Coronary artery (tissue), 2 donors: ENCODE measurements around the gene ATMIN.

Experiments used
- DNase-seq: peaks from one replicate; pipeline ENCODE4 v3.0.0-alpha.2; 2017; ENCODE audit warnings: low spot score
- H3K27ac ChIP-seq, 2 donors: fragments of 200-600 bp; sonication (generic); one replicate each; pipeline ENCODE4 v1.5.1; 2016 to 2019
- H3K4me3 ChIP-seq: fragments of 200-600 bp; sonication (generic); 2 replicates; pipeline ENCODE4 v1.5.1; 2016; ENCODE audit warnings: mild to moderate bottlenecking, moderate library complexity
- TF ChIP-seq, protein P1 (sequence below): fragments of 200-600 bp; sonication (generic); IDR thresholded peaks from one replicate; pipeline ENCODE4 v1.5.1; 2019; ENCODE audit warnings: antibody characterized with exemption

The ATMIN gene

DNA sequence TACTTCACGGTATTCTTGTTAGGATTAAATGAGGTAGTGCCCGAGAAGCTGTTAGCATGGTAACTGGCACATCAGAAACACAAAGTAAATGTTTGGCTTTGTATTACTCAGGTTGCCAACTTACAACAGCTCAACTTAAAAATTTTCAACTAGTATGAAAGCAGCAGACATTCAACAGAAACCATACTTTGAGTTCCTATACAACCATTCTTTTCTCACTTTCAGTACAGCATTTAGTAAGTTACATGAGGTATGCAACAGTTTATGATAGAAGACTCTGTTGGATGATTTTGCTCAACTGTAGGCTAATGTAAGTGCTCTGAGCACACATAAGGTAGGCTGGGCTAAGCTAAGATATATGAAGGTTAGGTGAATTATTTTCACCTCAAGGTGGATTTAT, 21.0 kb upstream of the ATMIN start:
- DNase-seq, result no peak
- TF ChIP-seq, protein P1, sequence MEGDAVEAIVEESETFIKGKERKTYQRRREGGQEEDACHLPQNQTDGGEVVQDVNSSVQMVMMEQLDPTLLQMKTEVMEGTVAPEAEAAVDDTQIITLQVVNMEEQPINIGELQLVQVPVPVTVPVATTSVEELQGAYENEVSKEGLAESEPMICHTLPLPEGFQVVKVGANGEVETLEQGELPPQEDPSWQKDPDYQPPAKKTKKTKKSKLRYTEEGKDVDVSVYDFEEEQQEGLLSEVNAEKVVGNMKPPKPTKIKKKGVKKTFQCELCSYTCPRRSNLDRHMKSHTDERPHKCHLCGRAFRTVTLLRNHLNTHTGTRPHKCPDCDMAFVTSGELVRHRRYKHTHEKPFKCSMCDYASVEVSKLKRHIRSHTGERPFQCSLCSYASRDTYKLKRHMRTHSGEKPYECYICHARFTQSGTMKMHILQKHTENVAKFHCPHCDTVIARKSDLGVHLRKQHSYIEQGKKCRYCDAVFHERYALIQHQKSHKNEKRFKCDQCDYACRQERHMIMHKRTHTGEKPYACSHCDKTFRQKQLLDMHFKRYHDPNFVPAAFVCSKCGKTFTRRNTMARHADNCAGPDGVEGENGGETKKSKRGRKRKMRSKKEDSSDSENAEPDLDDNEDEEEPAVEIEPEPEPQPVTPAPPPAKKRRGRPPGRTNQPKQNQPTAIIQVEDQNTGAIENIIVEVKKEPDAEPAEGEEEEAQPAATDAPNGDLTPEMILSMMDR, result no peak
- Histone ChIP-seq H3K27ac (no peak overlapping the region), H3K4me3 (no peak overlapping the region)

DNA sequence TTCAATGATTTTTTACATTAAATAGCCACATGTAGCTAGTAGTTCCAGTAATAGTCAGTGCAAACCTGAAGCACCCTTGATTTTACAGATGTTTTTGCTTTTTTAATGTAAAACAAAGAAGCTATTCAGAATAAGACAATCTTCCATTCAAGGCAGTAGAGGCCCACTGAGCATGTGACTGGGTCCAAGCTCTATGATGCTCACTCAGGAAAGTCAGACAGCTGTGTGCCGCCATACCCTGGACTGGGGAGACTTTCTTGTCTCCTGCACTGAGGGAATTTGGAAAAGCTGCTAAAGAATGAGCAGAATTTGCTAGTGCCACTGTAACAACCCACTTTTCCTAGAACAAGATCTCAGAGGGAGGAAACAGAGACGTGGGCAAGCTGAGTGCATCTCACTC, 17.1 kb upstream of the ATMIN start:
- DNase-seq, result no peak
- no peak overlapping the region for H3K27ac ChIP-seq
- TF ChIP-seq, protein P1, result no peak
- no peak overlapping the region for H3K4me3 ChIP-seq

DNA sequence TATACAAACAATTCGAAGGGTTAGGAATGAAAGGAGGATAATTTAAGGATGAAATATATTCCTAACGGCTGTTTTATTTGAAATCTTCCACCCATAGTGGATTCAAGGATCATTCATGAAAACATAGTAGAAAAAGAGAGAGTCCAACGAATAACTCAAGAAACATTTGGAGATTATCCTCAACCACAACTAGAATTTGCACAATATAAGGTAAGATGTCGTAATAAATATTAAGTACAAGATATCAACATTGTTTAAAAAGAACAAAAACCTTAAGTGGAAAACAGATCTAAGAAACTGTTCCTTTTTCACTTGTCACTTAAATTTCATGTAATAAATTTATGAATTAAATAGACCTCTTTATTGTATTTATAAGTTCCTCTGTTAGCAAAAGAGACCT, 9.2 kb upstream of the ATMIN start:
- no peak overlapping the region for H3K4me3 ChIP-seq
- DNase-seq, result no peak
- TF ChIP-seq, protein P1, result no peak
- no peak overlapping the region for H3K27ac ChIP-seq

DNA sequence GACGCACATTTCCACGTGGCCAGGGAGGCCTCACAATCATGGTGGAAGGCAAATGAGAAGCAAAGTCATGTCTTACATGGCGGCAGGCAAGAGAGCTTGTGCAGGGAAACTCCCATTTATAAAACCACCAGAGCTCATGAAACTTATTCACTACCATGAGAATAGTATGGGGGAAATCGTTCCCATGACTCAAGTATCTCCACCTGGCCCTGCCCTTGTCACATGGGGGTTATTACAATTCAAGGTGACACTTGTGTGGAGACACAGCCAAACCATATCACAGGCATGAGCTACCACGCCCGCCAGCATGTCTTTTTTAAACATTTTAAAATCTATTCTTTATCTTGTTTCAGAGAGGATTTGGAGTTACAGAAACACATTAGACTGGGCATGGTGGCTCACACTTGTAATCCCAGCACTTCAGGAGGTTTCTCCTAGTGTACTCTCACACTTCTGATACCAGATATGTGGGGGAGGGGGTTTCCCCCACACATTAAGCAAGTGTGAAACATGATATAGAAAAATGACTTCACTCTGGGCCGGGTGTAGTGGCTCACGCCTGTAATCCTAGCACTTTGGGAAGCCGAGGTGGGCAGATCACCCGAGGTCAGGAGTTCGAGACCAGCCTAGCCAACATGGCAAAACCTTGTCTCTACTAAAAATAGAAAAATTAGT, 5.6 kb upstream of the ATMIN start:
- no peak for DNase-seq
- H3K27ac ChIP-seq, result no peak overlapping the region
- TF ChIP-seq, protein P1, result no peak
- no peak overlapping the region for H3K4me3 ChIP-seq

DNA sequence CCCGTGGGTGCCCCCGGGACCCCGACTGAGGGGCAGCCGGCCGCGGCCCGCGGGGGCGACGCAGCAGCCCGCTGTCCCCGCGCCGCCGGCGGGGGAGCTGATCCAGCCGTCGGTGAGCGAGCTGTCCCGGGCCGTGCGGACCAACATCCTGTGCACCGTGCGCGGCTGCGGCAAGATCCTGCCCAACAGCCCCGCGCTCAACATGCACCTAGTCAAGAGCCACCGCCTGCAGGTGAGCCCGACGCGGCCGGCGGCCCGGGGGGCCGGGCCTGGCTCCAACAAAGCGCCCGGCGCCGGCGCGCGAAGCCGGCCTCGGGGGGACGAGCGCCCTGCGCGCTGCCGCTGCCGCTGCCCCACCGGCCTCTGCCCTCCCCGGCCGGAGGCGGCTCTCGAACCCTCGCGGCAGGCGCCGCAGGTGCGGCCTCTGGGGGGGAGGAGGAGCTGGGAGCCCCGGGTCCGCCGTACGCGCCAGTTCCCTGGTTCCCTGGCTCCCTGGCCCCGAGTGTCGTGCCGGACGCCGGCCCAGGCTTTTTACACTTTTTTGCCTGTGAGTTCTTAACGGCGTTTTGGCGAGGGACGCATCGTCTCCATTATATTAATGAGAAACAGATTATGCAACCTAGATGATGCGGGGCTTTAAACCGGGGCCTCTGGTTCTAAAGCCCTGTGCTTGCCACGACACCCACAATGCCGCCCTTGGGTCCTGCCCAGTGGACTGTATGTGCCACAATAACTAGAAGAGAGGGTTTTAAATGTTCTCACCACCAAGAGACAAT, 521 bp downstream of the ATMIN start:
- TF ChIP-seq, protein P1, result no peak
- peak overlapping the region; percentile 13 to 80 for H3K27ac ChIP-seq
- DNase-seq, result no peak
- peak overlapping the region; percentile 97 for H3K4me3 ChIP-seq

DNA sequence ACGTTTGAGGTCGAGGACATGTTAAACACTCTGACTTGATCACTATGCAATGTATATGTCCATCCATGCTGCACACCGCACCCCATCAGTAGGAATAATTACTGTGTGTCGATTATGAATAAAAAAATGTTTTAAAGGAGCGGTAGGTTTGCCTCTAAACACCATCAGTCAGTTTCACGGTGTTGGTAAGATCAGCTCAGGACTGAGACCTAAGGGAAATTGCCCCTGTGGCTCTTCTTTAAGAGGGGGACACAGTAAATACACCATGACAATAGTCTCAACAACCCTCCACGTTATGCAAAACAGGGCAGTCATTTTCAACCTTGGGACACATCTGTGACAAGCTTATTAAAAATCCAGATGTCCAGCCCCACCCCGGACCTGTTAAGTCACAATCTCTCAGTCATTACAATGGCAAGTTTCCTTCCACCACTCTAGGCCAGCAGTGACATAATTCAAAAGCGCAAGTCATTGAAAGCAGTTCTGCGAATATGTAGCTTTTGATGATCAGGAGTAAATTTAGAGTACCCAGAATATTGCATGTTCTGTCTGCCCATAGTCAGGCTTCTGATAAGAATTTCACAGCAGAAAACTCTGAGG, 1.2 kb downstream of the ATMIN start:
- no peak for DNase-seq
- Histone ChIP-seq H3K27ac (peak overlapping the region; percentile 13 to 80), H3K4me3 (peak overlapping the region; percentile 97)
- TF ChIP-seq, protein P1, result no peak
